HAP-1 (cell line): Measurements from ENCODE around the gene SLC25A26.

Experiments
- DNase-seq, 2 experiments: peaks; one replicate each; pipeline ENCODE4 v3.0.0-alpha.2; 2016 to 2020; ENCODE audit warnings: low spot score in 2 of 2
- H3K27me3 ChIP-seq: fragments of 250-450 bp; sonication (Bioruptor Pico); 2 replicates; pipeline ENCODE4 v1.5.1; 2020; ENCODE audit warnings: low read depth, mild to moderate bottlenecking, moderate library complexity
- H3K36me3 ChIP-seq: fragments of 250-450 bp; sonication (Bioruptor Pico); replicated peaks from 2 replicates; pipeline ENCODE4 v1.5.1; 2020; ENCODE audit warnings: mild to moderate bottlenecking
- H3K4me1 ChIP-seq: fragments of 250-450 bp; sonication (Bioruptor Pico); 2 replicates; pipeline ENCODE4 v1.5.1; 2020; ENCODE audit warnings: mild to moderate bottlenecking
- H3K4me3 ChIP-seq: fragments of 250-450 bp; sonication (Bioruptor Pico); 2 replicates; pipeline ENCODE4 v1.5.1; 2020; ENCODE audit warnings: mild to moderate bottlenecking, moderate library complexity
- H3K9me3 ChIP-seq: fragments of 250-450 bp; sonication (Bioruptor Pico); 2 replicates; pipeline ENCODE4 v1.5.1; 2020; ENCODE audit warnings: mild to moderate bottlenecking, moderate library complexity
- in situ Hi-C: fragments of 300-500 bp; cut with MboI; formaldehyde crosslinking; loops from 3 replicates; pipeline ENCODE4 v1.14.3; 2020; ENCODE audit warnings: low sequenced_read_pairs, inconsistent platforms, mixed read lengths

SLC25A26 gene

GRCh38 chr3:66395635-66396034, 174.8 kb downstream of the SLC25A26 start:
- H3K4me3 ChIP-seq = no peak overlapping the region
- no peaks in the 10 kb centered on the region for H3K36me3 ChIP-seq
- DNase-seq = no peak
- no peaks in the 10 kb centered on the region for H3K9me3 ChIP-seq
- H3K4me1 ChIP-seq = no peaks in the 10 kb centered on the region
- no peaks in the 10 kb centered on the region for H3K27me3 ChIP-seq
- in situ Hi-C loops = no loop called here

- DNase-seq = no peak
- Histone ChIP-seq H3K9me3 (no peaks in the 10 kb centered on the region), H3K27me3 (no peaks in the 10 kb centered on the region), H3K4me3 (no peak overlapping the region), H3K4me1 (no peaks in the 10 kb centered on the region), H3K36me3 (no peaks in the 10 kb centered on the region)
- in situ Hi-C loops = no loop called here
These were observed 175.5 kb downstream of the SLC25A26 start for GRCh38 chr3:66396161-66396760.

DNA sequence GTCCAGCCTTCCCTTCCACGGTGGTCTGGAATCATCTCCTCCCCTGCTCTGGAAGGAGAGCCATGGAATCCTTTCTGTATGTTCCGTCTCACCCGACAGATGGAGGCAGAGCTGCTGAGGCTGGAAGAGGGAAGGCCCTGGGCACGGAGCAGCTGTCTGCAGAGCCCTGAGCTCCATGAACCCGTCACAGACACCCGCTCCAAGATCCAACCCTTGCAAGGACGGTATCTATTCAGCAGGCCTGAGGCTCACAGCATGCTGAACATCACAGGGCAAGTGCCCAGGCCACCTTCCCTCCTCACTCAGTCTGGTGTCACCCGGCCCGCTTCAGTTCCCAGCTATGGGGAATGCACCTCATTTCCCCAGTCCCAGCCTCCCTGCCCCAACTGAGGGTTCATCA, 176.1 kb downstream of the SLC25A26 start:
- Histone ChIP-seq H3K4me1 (no peaks in the 10 kb centered on the region), H3K36me3 (no peaks in the 10 kb centered on the region), H3K27me3 (no peaks in the 10 kb centered on the region), H3K9me3 (no peaks in the 10 kb centered on the region), H3K4me3 (no peak overlapping the region)
- DNase-seq = no peak
- in situ Hi-C loops = no loop called here

DNA sequence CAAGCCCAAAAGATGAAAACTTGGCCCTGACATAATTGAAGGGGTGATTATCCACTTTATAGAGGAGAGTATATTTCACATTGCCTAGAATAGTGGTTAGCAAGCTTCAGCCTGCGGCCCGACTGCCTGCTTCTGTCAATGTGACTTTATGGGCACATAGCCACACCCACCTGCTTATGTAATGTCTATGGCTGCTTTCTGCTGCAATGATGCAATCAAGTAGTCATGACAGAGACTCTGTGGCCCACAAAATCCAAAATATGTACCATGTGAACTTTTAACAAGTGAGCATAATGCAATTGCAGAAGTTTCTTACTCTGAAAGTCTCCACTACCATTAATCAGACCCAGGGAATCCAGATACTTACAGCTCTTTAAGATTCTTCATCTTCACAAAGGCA, 176.9 kb downstream of the SLC25A26 start:
- DNase-seq = no peak
- in situ Hi-C loops = no loop called here
- H3K27me3 ChIP-seq = no peaks in the 10 kb centered on the region

DNA sequence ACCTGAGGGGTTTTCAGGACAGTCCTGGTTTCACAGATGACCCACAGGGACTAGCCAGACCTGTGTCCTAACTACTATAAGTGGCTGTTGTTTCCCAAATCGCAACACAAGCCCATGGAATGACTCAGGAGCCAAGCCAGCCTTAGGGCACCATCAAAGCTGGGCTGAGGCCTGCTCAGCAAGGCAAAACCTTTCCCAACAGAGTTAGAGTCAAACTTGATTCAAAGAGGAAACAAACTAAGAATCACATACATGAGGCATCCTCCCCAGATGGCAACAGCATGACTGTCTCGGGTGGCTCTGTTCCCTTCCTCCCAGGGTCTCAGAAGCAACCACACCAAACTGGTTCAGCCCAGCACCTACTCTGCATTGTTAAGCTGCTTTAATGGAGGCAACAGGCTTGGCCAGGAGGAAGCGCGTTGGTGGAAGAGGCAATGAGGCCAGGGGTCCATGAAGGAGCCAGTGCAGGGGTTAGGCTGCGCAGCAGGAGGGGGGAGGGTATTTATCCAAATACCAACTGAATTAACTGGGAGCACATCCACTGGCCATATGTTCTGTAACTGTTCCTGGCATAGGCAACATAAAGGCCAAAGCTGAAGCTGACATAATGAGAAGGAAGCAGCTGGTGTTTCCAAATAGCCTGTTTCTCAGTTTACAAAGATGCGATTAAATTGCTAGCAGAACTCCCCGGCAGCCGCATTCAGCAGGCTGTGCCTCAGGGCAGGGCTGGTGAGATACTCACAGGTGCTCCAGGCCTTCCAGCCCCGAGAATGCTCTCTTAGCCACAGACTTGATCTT, 177.6 kb downstream of the SLC25A26 start:
- in situ Hi-C loops = no loop called here
- no peaks in the 10 kb centered on the region for H3K9me3 ChIP-seq
- H3K36me3 ChIP-seq = no peaks in the 10 kb centered on the region
- no peak for DNase-seq
- no peaks in the 10 kb centered on the region for H3K4me1 ChIP-seq
- no peaks in the 10 kb centered on the region for H3K27me3 ChIP-seq
- no peak overlapping the region for H3K4me3 ChIP-seq

More for the DNA sequence above, 176.9 kb downstream of the SLC25A26 start:
- Histone ChIP-seq H3K4me3 (no peak overlapping the region), H3K9me3 (no peaks in the 10 kb centered on the region), H3K4me1 (no peaks in the 10 kb centered on the region), H3K36me3 (no peaks in the 10 kb centered on the region)

DNA sequence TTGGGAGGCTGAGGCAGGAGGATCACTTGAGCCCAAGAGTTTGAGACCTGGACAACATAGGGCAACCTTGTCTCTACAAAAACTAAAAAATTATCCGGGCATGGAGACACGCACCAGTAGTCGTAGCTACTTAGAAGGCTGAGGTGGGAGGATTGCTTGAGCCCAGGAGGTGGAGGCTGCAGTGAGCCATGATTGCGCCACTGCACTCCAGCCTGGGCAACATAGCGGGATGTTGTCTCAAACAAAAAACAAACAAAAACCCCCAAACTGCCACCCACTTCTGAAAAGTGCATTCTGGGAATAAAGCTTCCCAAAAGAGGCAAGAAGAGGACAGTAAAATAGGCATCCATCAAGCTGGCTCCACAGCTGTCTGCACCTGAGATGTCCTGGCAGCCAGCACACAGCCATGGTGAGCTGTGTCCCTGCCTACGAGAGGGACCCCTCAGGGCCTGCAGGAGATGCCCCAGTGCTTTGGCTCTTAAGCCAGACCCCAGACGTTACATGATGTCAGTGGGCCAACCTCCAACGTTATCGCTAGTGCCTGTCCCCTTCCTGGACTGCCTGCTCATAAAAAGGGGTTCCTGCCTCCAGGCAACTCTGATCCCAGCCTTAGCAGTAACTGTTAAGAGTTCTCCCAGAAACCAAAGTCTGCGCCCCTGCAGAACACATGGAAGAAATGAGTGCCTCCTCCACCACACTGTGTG, 178.9 kb downstream of the SLC25A26 start:
- H3K36me3 ChIP-seq = no peaks in the 10 kb centered on the region

DNA sequence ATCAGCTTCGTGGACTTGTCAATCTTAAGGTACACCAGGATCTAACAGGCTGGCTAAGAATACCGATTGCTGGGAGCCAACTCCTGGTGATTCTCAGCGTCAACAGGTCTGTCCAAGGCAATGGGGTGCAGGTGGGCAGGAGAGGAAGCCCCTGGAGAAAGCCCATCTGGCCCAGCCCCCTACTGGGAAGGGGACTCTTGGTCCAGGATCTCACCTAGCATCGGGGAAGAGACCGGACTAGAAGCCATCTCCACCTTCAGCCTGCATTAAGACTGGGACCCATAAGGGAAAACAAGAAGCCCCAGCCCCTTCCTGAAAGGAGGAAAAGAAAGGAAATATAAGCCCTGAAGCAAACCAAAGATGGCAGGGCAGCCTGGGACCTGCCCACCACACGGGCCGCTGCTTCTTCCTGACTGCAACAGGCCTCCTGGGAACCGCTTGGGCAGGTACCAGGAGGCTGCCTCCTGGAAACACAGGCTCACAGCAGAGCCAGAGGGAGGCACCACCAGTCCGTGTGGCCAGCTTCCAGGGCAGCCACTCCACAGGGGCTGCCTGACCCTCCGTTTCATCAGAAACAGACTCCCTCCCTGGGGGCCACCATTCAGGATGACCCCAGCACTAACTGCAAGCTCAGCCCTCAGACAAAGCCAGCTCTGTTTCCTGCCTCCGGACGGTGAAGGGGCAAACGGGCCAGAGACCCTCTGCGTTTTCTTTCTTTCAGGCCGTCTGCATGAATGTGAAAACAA, 179.8 kb downstream of the SLC25A26 start:
- Histone ChIP-seq H3K9me3 (no peaks in the 10 kb centered on the region), H3K36me3 (no peaks in the 10 kb centered on the region; the same call in 1 of the 2 replicates), H3K4me3 (no peak overlapping the region), H3K4me1 (no peaks in the 10 kb centered on the region), H3K27me3 (no peaks in the 10 kb centered on the region)
- DNase-seq = no peak
- in situ Hi-C loops = loop anchor here (5.0 kb wide), 1 partner anchor 417 kb away; no protein-coding TSS in a partner anchor

More for the DNA sequence above, 178.9 kb downstream of the SLC25A26 start:
- H3K4me3 ChIP-seq = no peak overlapping the region
- no peaks in the 10 kb centered on the region for H3K9me3 ChIP-seq
- DNase-seq = no peak
- in situ Hi-C loops = loop anchor here (5.0 kb wide), 1 partner anchor 418 kb away; no protein-coding TSS in a partner anchor
- H3K4me1 ChIP-seq = no peaks in the 10 kb centered on the region
- H3K27me3 ChIP-seq = no peaks in the 10 kb centered on the region

GRCh38 chr3:66401157-66401550, 180.4 kb downstream of the SLC25A26 start:
- H3K4me1 ChIP-seq = no peaks in the 10 kb centered on the region
- DNase-seq = no peak
- no peaks in the 10 kb centered on the region for H3K9me3 ChIP-seq
- no peaks in the 10 kb centered on the region; the same call in 1 of the 2 replicates for H3K36me3 ChIP-seq
- in situ Hi-C loops = loop anchor here (5.0 kb wide), 1 partner anchor 416 kb away; no protein-coding TSS in a partner anchor
- H3K4me3 ChIP-seq = no peak overlapping the region
- no peaks in the 10 kb centered on the region for H3K27me3 ChIP-seq

- no peaks in the 10 kb centered on the region for H3K9me3 ChIP-seq
- no peaks in the 10 kb centered on the region; the same call in 1 of the 2 replicates for H3K36me3 ChIP-seq
- no peak for DNase-seq
- no peaks in the 10 kb centered on the region for H3K4me1 ChIP-seq
- no peaks in the 10 kb centered on the region for H3K27me3 ChIP-seq
- no peak overlapping the region for H3K4me3 ChIP-seq
- in situ Hi-C loops = loop anchor here (5.0 kb wide), 1 partner anchor 415 kb away; no protein-coding TSS in a partner anchor
These were observed 181.1 kb downstream of the SLC25A26 start for GRCh38 chr3:66401675-66402491.

GRCh38 chr3:66402596-66403290, 181.9 kb downstream of the SLC25A26 start:
- Histone ChIP-seq H3K4me1 (peaks cover under 1% of the 10 kb centered on the region; the same call in 1 of the 2 replicates), H3K4me3 (no peak overlapping the region), H3K36me3 (no peaks in the 10 kb centered on the region; the same call in 1 of the 2 replicates), H3K27me3 (no peaks in the 10 kb centered on the region), H3K9me3 (no peaks in the 10 kb centered on the region)
- DNase-seq = no peak
- in situ Hi-C loops = loop anchor here (5.0 kb wide), 1 partner anchor 415 kb away; no protein-coding TSS in a partner anchor

DNA sequence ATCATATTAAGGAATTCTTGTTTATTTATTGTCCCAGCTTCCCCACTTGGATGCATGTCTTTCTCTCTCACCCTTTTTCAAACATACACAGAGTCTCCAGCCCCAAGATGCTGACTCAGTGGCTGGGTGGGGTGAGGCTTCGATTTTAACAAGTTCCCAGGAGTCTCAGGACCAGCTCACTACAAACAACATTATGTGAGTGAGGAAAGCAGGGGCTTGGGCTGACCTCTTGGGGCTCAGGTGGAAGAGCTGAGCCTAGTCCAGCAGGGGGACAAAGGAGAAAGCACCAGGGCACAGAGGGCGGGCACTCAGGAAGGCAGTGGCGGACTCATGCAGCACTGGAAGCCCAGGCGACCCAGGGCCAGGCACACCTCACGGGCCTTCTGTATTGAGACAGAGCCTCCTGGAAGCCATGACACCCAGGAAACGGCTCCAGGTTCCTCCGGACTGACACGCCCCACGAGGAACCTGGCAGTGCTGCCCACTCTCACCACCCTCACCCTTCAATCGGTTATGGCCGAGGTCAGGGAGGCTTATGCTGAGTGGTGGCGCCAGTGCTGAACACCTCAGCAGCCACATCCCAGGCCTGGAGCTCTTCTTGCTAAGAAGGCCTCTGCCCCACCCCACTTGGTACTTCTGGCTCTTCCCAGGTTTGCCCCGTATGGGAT, 182.7 kb downstream of the SLC25A26 start:
- Histone ChIP-seq H3K36me3 (no peaks in the 10 kb centered on the region; the same call in 1 of the 2 replicates), H3K4me3 (no peak overlapping the region), H3K4me1 (peaks cover 5% of the 10 kb centered on the region; the same call in 1 of the 2 replicates), H3K27me3 (no peaks in the 10 kb centered on the region), H3K9me3 (no peaks in the 10 kb centered on the region)
- DNase-seq = no peak
- in situ Hi-C loops = loop anchor here (5.0 kb wide), 1 partner anchor 414 kb away; no protein-coding TSS in a partner anchor
